Heart left ventricle (tissue), 16 donors: ENCODE data around the gene TMEM94. TPM values are rescaled to one million over a fixed set of nuclear protein-coding genes. Genes with fewer than 3 reads are reported as not detected.
"Not testable (repeated sequence)": the region's sequence is repeated elsewhere in the genome, so short reads cannot be mapped to it uniquely, and the experiment has no call there.

Experiments used
- ATAC-seq, 4 donors: fragments of 200-7000 bp; cut with Tn5 transposase; one replicate each; pipeline ENCODE4 v1.9.1; 2020 to 2022; ENCODE audit warnings: moderate library complexity in 4 of 4, mild to moderate bottlenecking in 3 of 4, moderate number of reproducible peaks in 1 of 4
- DNase-seq, 5 donors: peaks; one replicate each; pipeline ENCODE4 v3.0.0-alpha.2; 2020
- H3K27ac ChIP-seq, 12 donors: fragments of 200-600 bp; sonication (generic) in 4 of 12; one replicate each; pipeline versions ENCODE4 v1.5.0 to v1.8.0; 2016 to 2022; ENCODE audit warnings: mild to moderate bottlenecking in 2 of 12
- H3K27me3 ChIP-seq, 9 donors: fragments of 200-600 bp; sonication (generic) in 2 of 9; one replicate each; pipeline versions ENCODE4 v1.5.1 to v1.8.0; 2016 to 2022; ENCODE audit warnings: mild to moderate bottlenecking in 3 of 9
- H3K36me3 ChIP-seq, 9 donors: fragments of 200-600 bp; sonication (generic) in 2 of 9; one replicate each; pipeline versions ENCODE4 v1.5.0 to v1.8.0; 2018 to 2022; ENCODE audit warnings: mild to moderate bottlenecking in 2 of 9
- H3K4me1 ChIP-seq, 12 donors: fragments of 200-600 bp; sonication (generic) in 4 of 12; one replicate each; pipeline versions ENCODE4 v1.5.0 to v1.8.0; 2016 to 2022; ENCODE audit warnings: mild to moderate bottlenecking in 3 of 12
- H3K4me3 ChIP-seq, 12 donors: fragments of 200-600 bp; sonication (generic) in 4 of 12; one replicate each; pipeline versions ENCODE4 v1.5.0 to v1.8.0; 2017 to 2022; ENCODE audit warnings: mild to moderate bottlenecking in 9 of 12, moderate library complexity in 4 of 12
- H3K9me3 ChIP-seq, 12 donors: fragments of 200-600 bp; sonication (generic) in 4 of 12; one replicate each; pipeline versions ENCODE4 v1.5.0 to v1.8.0; 2016 to 2022; ENCODE audit warnings: mild to moderate bottlenecking in 1 of 12
- CTCF ChIP-seq, 12 donors: fragments of 200-600 bp; sonication (generic) in 4 of 12; IDR thresholded peaks; one replicate each; pipeline versions ENCODE4 v1.5.0 to v1.8.0; 2018 to 2022; ENCODE audit warnings: antibody characterized with exemption in 12 of 12, mild to moderate bottlenecking in 5 of 12
- POLR2A ChIP-seq, 2 donors: fragments of 450-650 bp; IDR thresholded peaks; one replicate each; pipeline ENCODE4 v1.6.1; 2017; ENCODE audit warnings: antibody characterized with exemption in 2 of 2, mild to moderate bottlenecking in 2 of 2, moderate library complexity in 2 of 2
- WGBS, 4 donors: extraction: QIAGEN DNeasy Blood & Tissue Kit in 2 of 4; methylation state at CpG; one replicate each; pipeline versions ENCODE4 v1.1.5 to v1.1.7; 2013 to 2018; 5-methylcytosine and 5-hydroxymethylcytosine counted together
- intact Hi-C, 10 donors: fragments of 100-400 bp; cut with DNase I; formaldehyde crosslinking; loops; one replicate each; pipeline versions ENCODE4 v1.11.1 to v1.14.2; 2022
- polyA plus RNA-seq, 2 donors: library from polyadenylated mRNA; stranded (reverse); fragments of 200-250 nt; gene quantifications; one replicate each; pipeline ENCODE4 v1.2.3, GENCODE V29; 2013
- total RNA-seq, 9 donors: library from RNA; depleted of rRNA in 2 of 9; stranded (reverse); fragments of >200 nt in 2 of 9; fragmentation: NEBNext Ultra II Directional in 3 of 9; extraction: Animal tissue kit (Norgen Biotek cat#: 25700) in 3 of 9; gene quantifications; one replicate each; pipeline versions ENCODE4 v1.1.0 to v1.2.4, GENCODE V29; 2016 to 2023
- donor health status: ischemic (EF 13 %, LVEDD 7.1; RV severe dilation, severe dysfunction).
- donor health status: healthy with polysubstance abuse.
- donor health status: DM: no; HTN: yes; CAD: no.
- donor health status: DM: no; HTN: no; CAD: no.
- donor health status: ischemic (EF 25% LVEDD 6.9; RV normal size, moderate dysfunction).
- donor health status: ischemic (EF 25% LVEDD 5.7; RV mildly dilated, moderate dysfunction).
- donor health status: healthy.
- donor health status: DM: yes; HTN: yes; CAD: no.
- donor health status: ischemic (EF 35%, LVEDD 5.7; RV mildly dilated, moderate dysfunction).
- donor health status: nonischemic (EF 11% LVEDD 7.7; RV severe dilation, severe dysfunction).
- donor health status: DM: yes; HTN: yes; CAD: no.
- donor health status: PGD.
- donor health status: ischemic (EF 29% LVEDD 5.4; RV normal size, mild dysfunction).
- donor health status: nonischemic (EF 23%, LVEDD 6.1; RV moderate dilation, normal function).

The TMEM94 gene
- total and polyA plus RNA-seq, 11 donors, result 34.1 to 130 (median 47.3) TPM

GRCh38 chr17:75476752-75477489 lies 20.5 kb downstream of the TMEM94 start:
- WGBS, 4 donors, result 23 to 38% (median 34%) methylated on average over 9 to 11 of the region's 11 CpGs

DNA sequence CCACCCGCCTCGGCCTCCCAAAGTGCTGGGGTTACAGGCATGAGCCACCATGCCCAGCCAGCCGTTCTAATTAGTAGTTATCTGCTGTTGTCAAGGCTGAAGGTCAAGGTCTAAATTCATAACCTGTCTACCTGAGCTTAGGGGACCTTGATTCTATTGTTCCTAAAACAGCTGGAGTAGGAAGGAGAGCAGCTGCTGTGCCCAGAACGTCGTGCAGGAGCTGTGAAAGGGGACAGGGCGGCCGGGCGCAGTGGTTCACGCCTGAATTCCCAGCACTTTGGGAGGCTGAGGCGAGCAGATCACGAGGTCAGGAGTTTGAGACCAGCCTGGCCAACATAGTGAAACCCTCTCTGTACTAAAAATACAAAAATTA lies 21.0 kb downstream of the TMEM94 start:
- not testable (repeated sequence) for H3K9me3 ChIP-seq, ATAC-seq, DNase-seq, H3K27me3 ChIP-seq
- H3K4me3 ChIP-seq, result peak overlapping the region in 3 of 12 donors; percentile 22 to 48 (median 39)
- WGBS, 4 donors, result 66 to 92% (median 75%) methylated on average over 4 to 11 of the region's 11 CpGs
- intact Hi-C loops, result loop anchor here in 3 of 10 donors (2.0 to 10.0 kb wide), 3 partner anchors 35 to 53 kb away; partner anchors contain the start of gene CASKIN2 (in 2 of the 3)
- H3K36me3 ChIP-seq, result peaks cover 0 to 16% (median 7%) of the 10 kb centered on the region in 9 donors
- peaks cover 17 to 77% (median 49%) of the 10 kb centered on the region in 12 donors for H3K4me1 ChIP-seq
- H3K27ac ChIP-seq, result peak overlapping the region in 11 of 12 donors; percentile 74 to 94 (median 83)

More at GRCh38 chr17:75476752-75477489, 20.5 kb downstream of the TMEM94 start:
- intact Hi-C loops, result loop anchor here in 3 of 10 donors (2.0 to 10.0 kb wide), 3 partner anchors 35 to 52 kb away; partner anchors contain the start of gene CASKIN2 (in 2 of the 3)
- DNase-seq, result no peak
- Histone ChIP-seq H3K27ac (peak overlapping the region; percentile 16 to 94 (median 82)), H3K9me3 (no peaks in the 10 kb centered on the region), H3K27me3 (no peaks in the 10 kb centered on the region), H3K4me3 (peak overlapping the region in 8 of 12 donors; percentile 16 to 48 (median 32)), H3K36me3 (peaks cover 0 to 21% (median 12%) of the 10 kb centered on the region in 9 donors), H3K4me1 (peaks cover 17 to 77% (median 46%) of the 10 kb centered on the region in 12 donors)
- TF ChIP-seq CTCF (IDR thresholded peaks at IDR 0.05), result no peak
- no peak for TF ChIP-seq POLR2A (IDR thresholded peaks at IDR 0.05)
- peak in 1 of 4 donors; percentile 27 for ATAC-seq

GRCh38 chr17:75478508-75478907 lies 22.1 kb downstream of the TMEM94 start:
- 65 to 74% (median 67%) methylated on average over 7 of the region's 7 CpGs for WGBS, 4 donors
- TF ChIP-seq POLR2A (IDR thresholded peaks at IDR 0.05) (no peak), CTCF (IDR thresholded peaks at IDR 0.05) (no peak)
- no peaks in the 10 kb centered on the region for H3K27me3 ChIP-seq
- intact Hi-C loops, result loop anchor here in 2 of 10 donors (5.0 to 10.0 kb wide), 2 partner anchors 36 to 54 kb away; no protein-coding TSS in a partner anchor
- H3K4me1 ChIP-seq, result peaks cover 17 to 68% (median 45%) of the 10 kb centered on the region in 12 donors
- no peak overlapping the region for H3K4me3 ChIP-seq
- peaks cover 0 to 5% (median 0%) of the 10 kb centered on the region in 9 donors for H3K36me3 ChIP-seq
- DNase-seq (no peak), ATAC-seq (no peak)
- peak overlapping the region in 2 of 12 donors; percentile 25 to 41 for H3K27ac ChIP-seq
- no peaks in the 10 kb centered on the region for H3K9me3 ChIP-seq

GRCh38 chr17:75480281-75480680 lies 23.8 kb downstream of the TMEM94 start:
- no peak overlapping the region for H3K27ac ChIP-seq
- H3K4me1 ChIP-seq, result peaks cover 13 to 61% (median 40%) of the 10 kb centered on the region in 12 donors
- H3K36me3 ChIP-seq, result no peaks in the 10 kb centered on the region
- no peak overlapping the region for H3K4me3 ChIP-seq
- no peaks in the 10 kb centered on the region for H3K9me3 ChIP-seq
- DNase-seq, result peak in 1 of 5 donors; percentile 7
- intact Hi-C loops, result no loop called here
- TF ChIP-seq POLR2A (IDR thresholded peaks at IDR 0.05) (no peak), CTCF (IDR thresholded peaks at IDR 0.05) (no peak)
- WGBS, 4 donors, result 91 to 96% (median 95%) methylated on average over 5 to 6 of the region's 6 CpGs
- no peaks in the 10 kb centered on the region for H3K27me3 ChIP-seq
- no peak for ATAC-seq
